WTC11 (cell line): ENCODE results near the gene PGPEP1.

Source experiments
- FOXJ3 ChIP-seq: sonication (generic); formaldehyde crosslinking; IDR thresholded peaks from 2 replicates; pipeline ENCODE4 v1.9.0; 2021; ENCODE audit warnings: missing genetic modification reagents, mild to moderate bottlenecking, borderline replicate concordance
- NFATC4 ChIP-seq: fragments of 250-450 bp; sonication (Bioruptor Pico); IDR thresholded peaks from 2 replicates; pipeline ENCODE4 v1.9.0; 2021; ENCODE audit warnings: mild to moderate bottlenecking
- TEAD4 ChIP-seq: sonication (generic); formaldehyde crosslinking; IDR thresholded peaks from 2 replicates; pipeline ENCODE4 v1.8.0; 2022; ENCODE audit warnings: mild to moderate bottlenecking, missing genetic modification reagents
- TF ChIP-seq, protein P1 (sequence below): sonication (generic); formaldehyde crosslinking; IDR thresholded peaks from 2 replicates; pipeline ENCODE4 v1.8.0; 2022; ENCODE audit warnings: mild to moderate bottlenecking, missing genetic modification reagents

DNA sequence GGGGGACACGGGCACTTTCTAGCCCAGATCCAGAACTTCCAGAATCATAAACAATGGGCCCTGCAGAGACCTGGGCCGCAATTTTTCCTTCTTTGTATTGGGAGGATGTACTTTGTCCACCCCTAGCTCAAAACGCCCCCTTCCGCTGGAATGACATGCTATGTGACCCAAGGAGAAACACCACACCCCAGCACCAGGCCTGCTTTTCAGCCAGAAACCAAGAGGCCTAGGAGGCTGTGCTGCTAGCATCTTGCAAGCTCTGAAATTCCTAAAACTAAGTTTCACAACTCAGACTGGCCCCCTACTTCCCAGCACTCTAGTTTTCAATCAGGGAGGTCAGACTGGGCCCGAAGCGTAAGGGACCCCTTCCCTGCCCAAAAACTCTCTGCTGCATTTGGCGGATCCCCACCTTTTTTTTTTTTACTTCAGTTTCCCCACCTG lies 18.1 kb upstream of the PGPEP1 start:
- TF ChIP-seq, protein P1, sequence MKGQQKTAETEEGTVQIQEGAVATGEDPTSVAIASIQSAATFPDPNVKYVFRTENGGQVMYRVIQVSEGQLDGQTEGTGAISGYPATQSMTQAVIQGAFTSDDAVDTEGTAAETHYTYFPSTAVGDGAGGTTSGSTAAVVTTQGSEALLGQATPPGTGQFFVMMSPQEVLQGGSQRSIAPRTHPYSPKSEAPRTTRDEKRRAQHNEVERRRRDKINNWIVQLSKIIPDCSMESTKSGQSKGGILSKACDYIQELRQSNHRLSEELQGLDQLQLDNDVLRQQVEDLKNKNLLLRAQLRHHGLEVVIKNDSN = no peak
- TF ChIP-seq NFATC4 (CRISPR knock-in tag) = no peak
- TF ChIP-seq TEAD4 (CRISPR knock-in tag) = no peak
- TF ChIP-seq FOXJ3 (CRISPR knock-in tag) = no peak
